ENCODE results near the gene JAKMIP3. TPM values are rescaled to one million over a fixed set of nuclear protein-coding genes. Genes with fewer than 3 reads are reported as not detected.

JAKMIP3 gene
- total and polyA plus RNA-seq, 9 of the 15 experiments (the other 6 are each of a cell fraction or from before 2014, with no cell fraction given), result 0.04 TPM; not detected in 8

GRCh38 chr10:132061465-132061864 lies 4.3 kb upstream of the JAKMIP3 start:
- POLR2A ChIA-PET, result interaction anchor here (0.6 to 1.3 kb wide), 4 partner anchors 10 to 1645 kb away, joined by 3 to 4 read pairs (median 4); no protein-coding TSS in a partner anchor
- Histone ChIP-seq H3K9me3 (replicated peaks; ENCODE audit: control insufficient read depth, insufficient read depth, low read depth, low read length) (no peaks in the 10 kb centered on the region), H2AFZ (ENCODE audit: low read depth, low read length) (no peak overlapping the region), H3K27ac (ENCODE audit: extremely low read depth, low read depth, low read length) (no peak overlapping the region), H3K4me1 (replicated peaks in 1 of 2; ENCODE audit: control insufficient read depth in 2 of 2, insufficient read depth in 2 of 2, low read length in 2 of 2) (peaks cover 0 to 13% of the 10 kb centered on the region in 2 experiments; a peak in 3 of 5 replicates), H4K20me1 (replicated peaks; ENCODE audit: control insufficient read depth, insufficient read depth, low read length) (no peaks in the 10 kb centered on the region; the same call in none of the 2 replicates), H3K9ac (ENCODE audit: insufficient read depth in 1 of 2, low read depth in 2 of 2, low read length in 2 of 2) (no peak overlapping the region), H3K9me1 (ENCODE audit: control insufficient read depth, insufficient read depth, low read length) (no peaks in the 10 kb centered on the region), H3K79me2 (ENCODE audit: control insufficient read depth, insufficient read depth, low read length) (no peaks in the 10 kb centered on the region), H3K27me3 (ENCODE audit: control insufficient read depth in 2 of 2, insufficient read depth in 2 of 2, low read length in 2 of 2) (peaks cover 7 to 92% of the 10 kb centered on the region in 2 experiments), H3K36me3 (ENCODE audit: control insufficient read depth, insufficient read depth, low read length) (no peaks in the 10 kb centered on the region), H3K4me2 (ENCODE audit: insufficient read depth, low read length) (no peak overlapping the region), H3K4me3 (no peak overlapping the region)
- CTCF ChIA-PET (ENCODE audit: low intra/inter-chr PET ratio), result no interaction called here
- no peak for FAIRE-seq
- in situ Hi-C loops (cut with MboI), result no loop called here
- WGBS (ENCODE audit: insufficient coverage, low coverage, missing lambda C conversion rate), result 0% methylated on average over 6 of the region's 6 CpGs
- intact Hi-C loops (cut with micrococcal nuclease), result no loop called here
- no peak for DNase-seq (ENCODE audit: extremely low read depth in 1 of 4, low spot score in 3 of 4)
- no peak for ATAC-seq
- BruUV-seq (replicated peaks), result no TSS peak
- no peak for TF ChIP-seq GATAD2A (IDR thresholded peaks at IDR 0.05)
- TF ChIP-seq POLR3A (IDR thresholded peaks at IDR 0.05; ENCODE audit: borderline replicate concordance, extremely low read depth, insufficient read depth, insufficient read length), result no peak
- no peak for TF ChIP-seq BACH1 (tag; IDR thresholded peaks at IDR 0.05)
- no peak for TF ChIP-seq PATZ1 (CRISPR knock-in tag; IDR thresholded peaks at IDR 0.05; ENCODE audit: borderline replicate concordance)
- no peak for TF ChIP-seq ZNF407 (IDR thresholded peaks at IDR 0.05; ENCODE audit: low read depth)
- TF ChIP-seq JUN (IDR thresholded peaks at IDR 0.05; ENCODE audit: borderline replicate concordance, low read depth, low read length), result no peak
- TF ChIP-seq JUN (CRISPR knock-in tag; IDR thresholded peaks at IDR 0.05; ENCODE audit: borderline replicate concordance), result no peak
- no peak for TF ChIP-seq ZZZ3 (IDR thresholded peaks at IDR 0.05)
- no peak for TF ChIP-seq GMEB1 (CRISPR knock-in tag; IDR thresholded peaks at IDR 0.05)
- TF ChIP-seq ELF1 (tag; IDR thresholded peaks at IDR 0.05), result no peak
- TF ChIP-seq CGGBP1 (CRISPR knock-in tag; IDR thresholded peaks at IDR 0.05), result no peak

All from K562 (cell line).